Measurements from ENCODE around the gene RALB.
A peak's percentile ranks its signal among the peaks of the same experiment; 100 is the strongest.
"Not testable (repeated sequence)": the region's sequence is repeated elsewhere in the genome, so short reads cannot be mapped to it uniquely, and the experiment has no call there.

Gene RALB

GRCh38 chr2:120299561-120299960 lies 46.9 kb downstream of the RALB start:
- DNase-seq, result no peak

GRCh38 chr2:120300385-120300784 lies 47.7 kb downstream of the RALB start:
- DNase-seq, result no peak

DNA sequence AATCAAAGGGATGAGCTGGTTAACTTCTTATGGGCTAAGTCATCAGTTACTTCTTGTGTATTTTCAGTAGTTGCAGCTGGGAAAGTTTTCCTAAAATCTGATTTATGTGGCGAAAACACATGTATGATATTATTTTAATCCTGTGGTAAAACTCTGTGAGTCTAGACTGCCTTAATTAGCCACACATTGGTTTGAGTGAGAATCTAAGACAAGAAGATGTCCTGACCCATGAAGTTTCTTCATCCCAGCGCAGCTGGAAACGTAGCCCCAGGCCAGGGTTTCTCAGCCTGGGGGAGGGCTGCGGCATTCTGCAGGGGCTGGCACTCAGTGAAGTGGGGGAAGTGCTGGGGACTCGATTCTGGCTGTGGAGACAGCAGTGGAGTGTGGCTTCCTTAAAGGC lies 48.6 kb downstream of the RALB start:
- DNase-seq, result no peak

- no peak for DNase-seq
Measured at GRCh38 chr2:120302301-120302700, 49.6 kb downstream of the RALB start.

GRCh38 chr2:120303177-120303576 lies 50.5 kb downstream of the RALB start:
- DNase-seq, result no peak

- no peak for DNase-seq
Measured at GRCh38 chr2:120305296-120305695, 52.6 kb downstream of the RALB start.

DNA sequence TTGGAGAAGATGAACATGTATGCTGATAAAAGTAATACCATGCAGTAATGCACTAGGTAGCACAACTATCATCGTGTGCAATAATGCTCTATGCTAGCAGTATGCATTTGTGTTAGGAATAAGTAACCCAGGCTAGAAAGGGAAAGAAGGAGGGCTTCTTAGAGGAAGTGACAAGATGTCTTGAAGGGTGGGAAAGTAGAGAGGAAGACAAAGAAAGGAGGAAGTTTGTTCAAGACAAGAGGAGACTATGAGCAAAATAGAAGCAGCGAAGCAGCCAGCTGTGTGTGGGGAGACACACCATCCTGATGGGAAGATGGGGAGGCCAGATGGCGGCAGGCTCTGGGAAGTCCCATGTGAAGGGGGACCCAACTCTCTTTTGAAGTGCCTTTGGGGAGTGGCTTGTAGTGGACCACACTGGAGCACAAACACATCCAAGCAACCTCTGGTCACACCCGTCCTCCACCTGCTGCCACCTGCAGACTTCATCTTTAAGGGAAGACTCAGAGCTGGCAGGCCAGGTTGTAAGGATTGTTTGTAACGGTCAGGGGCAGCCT lies 53.4 kb downstream of the RALB start:
- DNase-seq, result no peak

- no peak for DNase-seq
Measured at GRCh38 chr2:120307482-120307881, 54.8 kb downstream of the RALB start.

GRCh38 chr2:120308038-120308910 lies 55.6 kb downstream of the RALB start:
- no peak for DNase-seq

GRCh38 chr2:120310136-120310535 lies 57.5 kb downstream of the RALB start:
- no peak for DNase-seq

DNA sequence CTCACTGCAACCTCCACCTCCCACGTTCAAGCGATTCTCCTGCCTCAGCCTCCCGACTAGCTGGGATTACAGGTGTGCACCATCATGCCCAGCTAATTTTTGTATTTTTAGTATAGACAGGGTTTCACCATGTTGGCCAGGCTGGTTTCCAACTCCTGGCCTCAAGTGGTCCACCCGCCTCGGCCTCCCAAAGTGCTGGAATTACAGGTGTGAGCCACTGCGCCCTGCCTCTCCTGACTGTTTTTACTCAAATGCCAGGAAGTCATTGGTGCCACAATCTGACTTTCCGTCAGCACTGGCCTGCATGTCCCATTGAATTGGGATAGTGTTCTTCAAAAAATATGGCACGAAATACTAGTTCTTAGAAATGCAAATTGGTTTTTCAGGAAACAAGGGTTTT lies 58.2 kb downstream of the RALB start:
- not testable (repeated sequence) for DNase-seq

GRCh38 chr2:120312076-120312475 lies 59.4 kb downstream of the RALB start:
- DNase-seq, result no peak

DNA sequence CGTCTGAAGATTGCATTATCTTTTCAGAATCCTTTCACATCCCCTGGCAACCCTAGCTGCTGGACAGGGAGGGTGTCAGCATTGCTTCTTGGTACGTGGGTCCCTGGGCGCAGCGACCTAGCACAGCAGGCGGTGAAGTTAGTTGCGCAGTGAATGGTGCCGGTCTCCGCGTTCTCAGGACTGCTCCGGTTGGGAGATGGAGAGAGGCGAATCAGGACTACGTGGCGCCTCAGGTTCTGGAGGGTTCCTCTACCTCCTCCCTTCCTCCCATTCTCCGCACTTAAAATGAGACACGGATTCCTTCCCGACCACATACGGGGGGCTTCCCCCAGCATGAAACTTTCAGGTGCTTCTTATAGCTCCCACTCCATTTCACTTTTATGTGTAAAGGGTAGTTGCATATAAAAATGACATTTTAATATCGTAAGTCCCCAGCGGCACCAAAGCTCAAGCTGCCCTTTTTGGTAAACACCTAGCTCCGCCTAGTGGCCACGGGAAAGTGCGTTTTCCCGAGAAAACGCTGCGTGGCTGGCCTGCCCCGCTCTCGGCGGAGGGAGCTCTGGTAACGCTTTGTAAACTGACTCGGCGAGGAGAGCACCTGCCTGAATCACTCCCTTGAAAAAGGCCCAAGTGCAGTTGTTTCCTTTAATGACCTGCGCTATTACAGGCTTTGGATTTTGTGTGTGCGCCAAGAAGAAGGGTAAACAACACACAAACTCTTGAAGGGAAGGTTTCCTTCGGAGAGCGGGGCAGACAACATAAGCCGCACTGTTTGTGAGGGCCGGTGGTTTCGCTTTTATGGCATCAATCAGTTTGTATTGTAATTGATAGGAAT lies 60.4 kb downstream of the RALB start:
- peak; percentile 71 to 81 for DNase-seq

DNA sequence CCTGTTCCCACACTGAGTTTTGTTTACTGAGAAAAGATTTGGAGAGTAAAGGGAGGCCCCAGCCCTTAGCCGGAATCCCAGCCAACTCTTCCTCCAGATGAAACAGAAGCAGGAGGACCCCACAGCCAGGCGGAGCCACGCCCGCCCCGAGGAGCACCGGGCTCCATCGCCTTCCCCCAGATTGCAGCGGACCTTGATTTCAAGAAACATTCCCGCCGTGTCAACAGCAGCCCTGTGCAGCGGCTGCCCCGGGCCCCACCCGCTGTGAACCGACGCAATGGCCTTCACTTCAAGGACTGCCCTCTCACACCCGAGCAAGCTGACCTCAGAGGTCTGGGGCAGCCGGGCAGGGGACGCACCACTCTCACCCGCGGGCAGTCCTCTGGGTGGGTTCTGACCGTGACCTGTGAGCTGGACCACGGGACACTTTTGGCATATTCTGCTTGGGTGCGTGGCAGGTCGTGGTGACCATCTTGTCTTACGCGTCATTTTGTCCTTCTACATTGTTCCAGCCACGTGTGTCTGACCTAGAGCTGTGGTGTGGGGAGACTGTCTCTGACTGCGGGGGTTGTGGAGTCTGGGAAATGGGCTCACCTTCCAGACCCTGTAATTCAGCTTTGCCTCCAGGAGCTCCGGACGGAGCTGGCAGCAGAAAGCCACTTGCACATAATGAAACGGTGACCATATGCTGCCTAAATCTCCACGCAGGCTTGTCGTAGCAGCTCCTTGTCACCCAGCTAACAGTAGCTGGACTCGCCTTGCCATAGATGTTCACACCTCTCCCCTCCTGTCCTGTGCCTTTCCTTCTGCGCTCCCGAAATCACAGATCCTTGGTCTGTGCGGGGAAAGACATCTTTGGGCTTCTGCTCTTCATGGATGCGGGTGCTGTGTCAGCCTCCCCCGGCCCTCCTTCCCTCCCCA lies 61.3 kb downstream of the RALB start:
- no peak for DNase-seq

DNA sequence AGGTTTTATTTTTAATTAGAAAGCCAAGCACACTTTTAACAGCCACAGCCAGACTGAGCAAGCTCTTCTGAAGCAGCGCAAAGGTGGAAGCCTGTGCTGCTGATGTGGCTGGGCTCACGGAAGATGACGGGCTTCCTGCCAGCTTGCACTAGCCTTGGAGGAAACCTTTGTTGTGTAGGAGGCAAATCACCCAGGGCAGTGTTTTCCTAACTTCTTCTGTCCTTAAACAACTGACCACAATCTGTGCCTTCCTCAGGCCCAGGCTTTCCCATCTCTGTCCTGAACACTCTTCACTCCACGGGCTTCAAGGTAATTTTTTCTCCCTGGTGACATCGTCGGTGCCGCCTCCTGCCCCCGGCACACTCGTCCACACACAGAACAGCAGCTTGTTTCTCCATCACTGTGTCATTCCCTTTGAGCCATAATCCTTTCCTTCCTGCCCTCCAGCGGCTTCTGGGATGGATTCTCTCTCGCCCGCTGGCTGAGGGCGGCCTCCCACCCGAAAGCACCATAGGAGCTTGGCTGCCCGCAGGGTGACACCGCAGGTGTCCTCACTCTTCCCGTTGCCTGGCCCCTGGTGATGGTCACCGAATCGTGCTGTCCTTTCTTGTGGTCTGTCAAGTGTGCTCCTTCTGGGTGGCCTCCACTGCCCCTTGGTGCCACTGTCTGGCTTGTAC lies 62.2 kb downstream of the RALB start:
- DNase-seq, result no peak

GRCh38 chr2:120315367-120316033 lies 62.8 kb downstream of the RALB start:
- no peak for DNase-seq

GRCh38 chr2:120316071-120316470 lies 63.4 kb downstream of the RALB start:
- no peak for DNase-seq

DNA sequence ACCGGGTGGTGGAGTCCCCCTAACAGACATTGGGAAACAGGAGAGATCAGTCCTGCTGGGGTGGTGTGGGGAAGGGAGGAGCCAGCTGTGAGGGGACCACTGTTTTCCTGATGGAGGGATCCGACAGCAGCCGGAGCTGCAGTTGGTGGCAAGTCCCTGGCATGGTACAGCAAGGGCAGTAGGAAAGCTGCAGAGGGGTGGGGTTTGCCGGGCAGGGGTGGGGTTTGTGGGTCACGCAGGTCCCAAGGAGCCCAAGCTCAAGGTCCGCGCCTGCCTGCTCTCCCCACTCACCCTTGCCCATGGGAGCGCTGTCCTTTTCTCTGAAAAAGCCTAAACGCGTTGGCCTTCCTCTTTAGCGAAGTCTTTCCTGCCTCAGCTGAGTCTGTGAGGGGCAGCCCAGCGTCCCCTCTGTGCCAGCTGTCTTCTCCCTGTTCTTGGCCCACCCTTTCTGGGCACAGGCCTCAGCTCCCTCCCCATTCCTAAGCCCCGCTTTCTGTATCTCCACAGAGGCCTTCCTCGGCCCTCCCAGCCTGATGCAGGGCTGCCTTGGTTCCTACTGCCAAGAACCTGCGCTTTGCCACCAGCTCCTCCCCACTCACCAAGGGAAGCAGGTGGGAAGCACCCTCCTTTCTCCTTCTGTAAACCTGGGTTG lies 64.0 kb downstream of the RALB start:
- DNase-seq, result no peak

DNA sequence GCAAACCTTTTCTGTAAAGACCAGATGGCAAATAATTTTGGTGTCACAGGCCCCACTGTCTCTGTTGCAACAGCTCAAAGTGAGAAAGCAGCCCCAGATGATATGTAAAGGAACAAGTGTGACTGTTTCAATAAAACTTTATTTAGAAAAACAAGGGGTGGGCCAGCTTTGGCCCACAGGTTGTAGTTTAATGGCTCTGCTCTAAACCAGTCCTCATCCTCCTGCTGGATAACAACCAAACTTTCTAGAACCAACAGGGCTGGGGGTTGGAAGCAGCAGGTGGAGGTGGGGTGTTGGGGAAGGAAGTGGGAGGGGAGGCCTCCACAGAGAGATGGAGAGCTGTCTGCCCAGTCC lies 64.5 kb downstream of the RALB start:
- no peak for DNase-seq

DNA sequence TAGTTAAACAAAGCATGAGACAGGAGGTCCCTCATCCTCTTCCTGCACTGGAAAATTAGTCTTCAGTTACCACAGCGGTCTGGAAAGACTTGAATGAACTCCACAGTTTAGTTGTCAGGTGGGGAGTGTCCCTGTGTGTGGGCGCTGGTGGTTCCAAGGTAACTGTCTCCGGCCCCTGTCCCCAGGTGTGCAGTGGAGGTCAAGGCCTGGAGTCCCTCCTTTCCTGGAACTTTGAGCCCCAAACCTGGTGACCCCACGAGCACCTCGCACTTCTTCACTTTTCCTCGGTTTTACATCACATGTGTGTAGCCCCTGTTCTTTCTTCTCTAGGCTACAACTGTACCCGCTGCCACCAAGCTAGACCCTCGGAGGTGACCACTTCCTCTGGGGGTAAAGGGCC lies 65.3 kb downstream of the RALB start:
- no peak for DNase-seq

- no peak for DNase-seq
Measured at GRCh38 chr2:120318626-120319025, 66.0 kb downstream of the RALB start.
